CD8-positive, alpha-beta memory T cell (primary cell): ENCODE data around the gene CASQ2. TPM values are rescaled to one million over a fixed set of nuclear protein-coding genes. Genes with fewer than 3 reads are reported as not detected.

Experiments
- CTCF ChIA-PET: fragments of 350-600 bp; sonication (Branson Sonifier 250); formaldehyde crosslinking; loops from one replicate; lab custom pipeline; 2021; ENCODE audit warnings: antibody characterized with exemption; lab: Charles Lee
- POLR2A ChIA-PET: fragments of 350-600 bp; sonication (Branson Sonifier 250); formaldehyde crosslinking; loops from one replicate; lab custom pipeline; 2021; ENCODE audit warnings: antibody characterized with exemption; lab: Charles Lee
- DNase-seq, 5 donors: peaks; one replicate each; pipeline versions ENCODE4 v3.0.0 to v3.0.0-alpha.2; 2020 to 2022; ENCODE audit warnings: mixed read lengths in 1 of 5
- H3K27ac ChIP-seq: one replicate; pipeline ENCODE4 v1.7.0; 2013; ENCODE audit warnings: low read depth, mild to moderate bottlenecking, low read length, moderate library complexity
- H3K27me3 ChIP-seq: 2 replicates; pipeline ENCODE4 v1.7.0; 2013; ENCODE audit warnings: low read length, mild to moderate bottlenecking; ENCODE audit not compliant: insufficient read depth, poor library complexity, severe bottlenecking
- H3K36me3 ChIP-seq: 2 replicates; pipeline ENCODE4 v1.7.0; 2013; ENCODE audit warnings: mild to moderate bottlenecking, low read length, moderate library complexity; ENCODE audit not compliant: insufficient read depth
- H3K4me1 ChIP-seq: 2 replicates; pipeline ENCODE4 v1.7.0; 2013; ENCODE audit warnings: mild to moderate bottlenecking, low read length, moderate library complexity; ENCODE audit not compliant: insufficient read depth
- H3K4me3 ChIP-seq: 2 replicates; pipeline ENCODE4 v1.7.0; 2013; ENCODE audit warnings: mild to moderate bottlenecking, low read length
- H3K9me3 ChIP-seq: 2 replicates; pipeline ENCODE4 v1.7.0; 2013; ENCODE audit warnings: mild to moderate bottlenecking, low read length
- H3K27ac Mint-ChIP-seq, 8 donors: one replicate each; pipeline ENCODE4 v1.8.0; 2020 to 2021; ENCODE audit warnings: mixed read lengths in 8 of 8, mild to moderate bottlenecking in 6 of 8, inconsistent platforms in 3 of 8, moderate library complexity in 3 of 8
- H3K27me3 Mint-ChIP-seq, 2 donors: one replicate each; pipeline ENCODE4 v1.8.0; 2020 to 2021; ENCODE audit warnings: mixed read lengths in 2 of 2, mild to moderate bottlenecking in 1 of 2, moderate library complexity in 1 of 2
- H3K36me3 Mint-ChIP-seq, 3 donors: one replicate each; pipeline ENCODE4 v1.8.0; 2020 to 2021; ENCODE audit warnings: mixed read lengths in 3 of 3, inconsistent platforms in 1 of 3, mild to moderate bottlenecking in 1 of 3
- H3K4me1 Mint-ChIP-seq, 3 donors: one replicate each; pipeline ENCODE4 v1.8.0; 2020 to 2021; ENCODE audit warnings: mixed read lengths in 3 of 3, inconsistent platforms in 1 of 3, mild to moderate bottlenecking in 1 of 3
- H3K4me3 Mint-ChIP-seq, 7 donors: one replicate each; pipeline ENCODE4 v1.8.0; 2020 to 2021; ENCODE audit warnings: mixed read lengths in 7 of 7, mild to moderate bottlenecking in 6 of 7, moderate library complexity in 4 of 7, inconsistent platforms in 2 of 7
- H3K9me3 Mint-ChIP-seq, 5 donors: one replicate each; pipeline ENCODE4 v1.8.0; 2020 to 2022; ENCODE audit warnings: mixed read lengths in 5 of 5, mild to moderate bottlenecking in 3 of 5, moderate library complexity in 2 of 5, inconsistent platforms in 1 of 5
- polyA plus RNA-seq: library from polyadenylated mRNA; unstranded; fragments of 300-500 nt; fragmentation: Illumina TruSeq; gene quantifications from one replicate; pipeline ENCODE4 v1.2.3, GENCODE V29; 2021
- total RNA-seq, 2 experiments: library from RNA; stranded (reverse); gene quantifications; one replicate each; pipeline ENCODE4 v1.2.3, GENCODE V29; 2021

Gene CASQ2
- total and polyA plus RNA-seq, 3 experiments from 2014 or later = not detected

- H3K4me1 ChIP-seq = no peaks in the 10 kb centered on the region
- no peak overlapping the region for H3K27ac ChIP-seq
- ChIA-PET POLR2A (no interaction called here), CTCF (no interaction called here)
- no peaks in the 10 kb centered on the region for H3K27me3 ChIP-seq
- H3K36me3 ChIP-seq = no peaks in the 10 kb centered on the region
- Mint-ChIP-seq H3K9me3 (no peaks in the 10 kb centered on the region), H3K4me1 (no peaks in the 10 kb centered on the region), H3K27me3 (peaks cover 7% of the 10 kb centered on the region in 2 donors), H3K27ac (no peak overlapping the region), H3K4me3 (no peak overlapping the region), H3K36me3 (no peaks in the 10 kb centered on the region)
- no peaks in the 10 kb centered on the region for H3K9me3 ChIP-seq
- DNase-seq = no peak
- H3K4me3 ChIP-seq = no peak overlapping the region
Observed at GRCh38 chr1:115697619-115698018, 70.9 kb downstream of the CASQ2 start.

GRCh38 chr1:115694805-115695204 is 73.7 kb downstream of the CASQ2 start:
- CTCF ChIA-PET = interaction anchor here (1.5 kb wide), 1 partner anchor 12 kb away, joined by 3 read pairs; no protein-coding TSS in a partner anchor
- H3K36me3 Mint-ChIP-seq = peaks cover 0 to 1% (median 0%) of the 10 kb centered on the region in 3 donors
- no peak overlapping the region for H3K4me3 ChIP-seq
- no peaks in the 10 kb centered on the region for H3K36me3 ChIP-seq
- no peaks in the 10 kb centered on the region for H3K9me3 Mint-ChIP-seq
- peaks cover 0 to 3% of the 10 kb centered on the region in 2 donors for H3K27me3 Mint-ChIP-seq
- no peak overlapping the region for H3K27ac Mint-ChIP-seq
- no peaks in the 10 kb centered on the region for H3K4me1 Mint-ChIP-seq
- DNase-seq = no peak
- POLR2A ChIA-PET = no interaction called here
- no peak overlapping the region for H3K27ac ChIP-seq
- no peak overlapping the region for H3K4me3 Mint-ChIP-seq
- H3K4me1 ChIP-seq = no peaks in the 10 kb centered on the region
- H3K9me3 ChIP-seq = no peaks in the 10 kb centered on the region
- H3K27me3 ChIP-seq = no peaks in the 10 kb centered on the region

GRCh38 chr1:115692224-115692623 is 76.3 kb downstream of the CASQ2 start:
- H3K27me3 Mint-ChIP-seq = no peaks in the 10 kb centered on the region
- no peak overlapping the region for H3K27ac Mint-ChIP-seq
- CTCF ChIA-PET = no interaction called here

GRCh38 chr1:115690972-115691371 is 77.5 kb downstream of the CASQ2 start:
- Histone ChIP-seq H3K9me3 (no peaks in the 10 kb centered on the region), H3K27me3 (no peaks in the 10 kb centered on the region), H3K4me1 (no peaks in the 10 kb centered on the region), H3K4me3 (no peak overlapping the region), H3K36me3 (no peaks in the 10 kb centered on the region), H3K27ac (no peak overlapping the region)
- Mint-ChIP-seq H3K36me3 (peaks cover 0 to 1% (median 0%) of the 10 kb centered on the region in 3 donors), H3K27ac (no peak overlapping the region), H3K27me3 (no peaks in the 10 kb centered on the region), H3K9me3 (no peaks in the 10 kb centered on the region), H3K4me3 (no peak overlapping the region), H3K4me1 (no peaks in the 10 kb centered on the region)
- CTCF ChIA-PET = no interaction called here
- POLR2A ChIA-PET = no interaction called here
- no peak for DNase-seq

More at GRCh38 chr1:115692224-115692623, 76.3 kb downstream of the CASQ2 start:
- POLR2A ChIA-PET = no interaction called here
- H3K9me3 Mint-ChIP-seq = no peaks in the 10 kb centered on the region
- Histone ChIP-seq H3K27ac (no peak overlapping the region), H3K27me3 (no peaks in the 10 kb centered on the region), H3K4me3 (no peak overlapping the region), H3K9me3 (no peaks in the 10 kb centered on the region), H3K4me1 (no peaks in the 10 kb centered on the region), H3K36me3 (no peaks in the 10 kb centered on the region)
- no peak overlapping the region for H3K4me3 Mint-ChIP-seq
- H3K36me3 Mint-ChIP-seq = peaks cover 0 to 1% (median 0%) of the 10 kb centered on the region in 3 donors
- no peak for DNase-seq
- H3K4me1 Mint-ChIP-seq = no peaks in the 10 kb centered on the region

- Histone ChIP-seq H3K4me1 (no peaks in the 10 kb centered on the region), H3K27ac (no peak overlapping the region), H3K9me3 (no peaks in the 10 kb centered on the region), H3K36me3 (no peaks in the 10 kb centered on the region), H3K27me3 (no peaks in the 10 kb centered on the region), H3K4me3 (no peak overlapping the region)
- POLR2A ChIA-PET = no interaction called here
- CTCF ChIA-PET = no interaction called here
- H3K4me3 Mint-ChIP-seq = no peak overlapping the region
- peaks cover 0 to 7% (median 3%) of the 10 kb centered on the region in 3 donors for H3K36me3 Mint-ChIP-seq
- H3K27me3 Mint-ChIP-seq = no peaks in the 10 kb centered on the region
- no peaks in the 10 kb centered on the region for H3K4me1 Mint-ChIP-seq
- no peak for DNase-seq
- no peaks in the 10 kb centered on the region for H3K9me3 Mint-ChIP-seq
- H3K27ac Mint-ChIP-seq = peak overlapping the region in 2 of 8 donors; percentile 29 to 65
Observed at GRCh38 chr1:115687744-115688143, 80.8 kb downstream of the CASQ2 start.

- H3K27me3 ChIP-seq = no peaks in the 10 kb centered on the region
- peaks cover 0 to 7% (median 2%) of the 10 kb centered on the region in 3 donors for H3K36me3 Mint-ChIP-seq
- no peaks in the 10 kb centered on the region for H3K4me1 Mint-ChIP-seq
- no peak for DNase-seq
- H3K27ac ChIP-seq = no peak overlapping the region
- H3K4me3 Mint-ChIP-seq = no peak overlapping the region
- CTCF ChIA-PET = no interaction called here
- peaks cover 6% of the 10 kb centered on the region for H3K36me3 ChIP-seq
- no peak overlapping the region for H3K27ac Mint-ChIP-seq
- no peaks in the 10 kb centered on the region for H3K9me3 ChIP-seq
- no peaks in the 10 kb centered on the region for H3K9me3 Mint-ChIP-seq
- H3K4me3 ChIP-seq = no peak overlapping the region
- no peaks in the 10 kb centered on the region for H3K4me1 ChIP-seq
- H3K27me3 Mint-ChIP-seq = no peaks in the 10 kb centered on the region
- POLR2A ChIA-PET = no interaction called here
Observed at GRCh38 chr1:115685029-115685705, 83.3 kb downstream of the CASQ2 start.

GRCh38 chr1:115682792-115683191 is 85.7 kb downstream of the CASQ2 start:
- Histone ChIP-seq H3K4me1 (no peaks in the 10 kb centered on the region), H3K27me3 (no peaks in the 10 kb centered on the region), H3K36me3 (peaks cover 6% of the 10 kb centered on the region), H3K27ac (no peak overlapping the region), H3K4me3 (no peak overlapping the region), H3K9me3 (no peaks in the 10 kb centered on the region)
- POLR2A ChIA-PET = no interaction called here
- Mint-ChIP-seq H3K36me3 (peaks cover 0 to 7% (median 2%) of the 10 kb centered on the region in 3 donors), H3K9me3 (no peaks in the 10 kb centered on the region), H3K4me3 (no peak overlapping the region), H3K4me1 (no peaks in the 10 kb centered on the region), H3K27me3 (no peaks in the 10 kb centered on the region), H3K27ac (no peak overlapping the region)
- CTCF ChIA-PET = no interaction called here
- DNase-seq = no peak

- CTCF ChIA-PET = no interaction called here
- Mint-ChIP-seq H3K27ac (no peak overlapping the region), H3K36me3 (peaks cover 0 to 7% (median 2%) of the 10 kb centered on the region in 3 donors), H3K4me3 (no peak overlapping the region), H3K4me1 (peaks cover 0 to 5% (median 3%) of the 10 kb centered on the region in 3 donors), H3K9me3 (no peaks in the 10 kb centered on the region), H3K27me3 (no peaks in the 10 kb centered on the region)
- Histone ChIP-seq H3K27me3 (no peaks in the 10 kb centered on the region), H3K36me3 (peaks cover 6% of the 10 kb centered on the region), H3K9me3 (no peaks in the 10 kb centered on the region), H3K4me3 (no peak overlapping the region), H3K4me1 (no peaks in the 10 kb centered on the region), H3K27ac (no peak overlapping the region)
- DNase-seq = no peak
- POLR2A ChIA-PET = no interaction called here
Observed at GRCh38 chr1:115680730-115681111, 87.8 kb downstream of the CASQ2 start.
